Fibroblast of skin of abdomen (primary cell): ENCODE results near the gene ANKRD39.

Source experiments
- DNase-seq: peaks from one replicate; pipeline ENCODE4 v3.0.0-alpha.2; 2013

ANKRD39 gene

DNA sequence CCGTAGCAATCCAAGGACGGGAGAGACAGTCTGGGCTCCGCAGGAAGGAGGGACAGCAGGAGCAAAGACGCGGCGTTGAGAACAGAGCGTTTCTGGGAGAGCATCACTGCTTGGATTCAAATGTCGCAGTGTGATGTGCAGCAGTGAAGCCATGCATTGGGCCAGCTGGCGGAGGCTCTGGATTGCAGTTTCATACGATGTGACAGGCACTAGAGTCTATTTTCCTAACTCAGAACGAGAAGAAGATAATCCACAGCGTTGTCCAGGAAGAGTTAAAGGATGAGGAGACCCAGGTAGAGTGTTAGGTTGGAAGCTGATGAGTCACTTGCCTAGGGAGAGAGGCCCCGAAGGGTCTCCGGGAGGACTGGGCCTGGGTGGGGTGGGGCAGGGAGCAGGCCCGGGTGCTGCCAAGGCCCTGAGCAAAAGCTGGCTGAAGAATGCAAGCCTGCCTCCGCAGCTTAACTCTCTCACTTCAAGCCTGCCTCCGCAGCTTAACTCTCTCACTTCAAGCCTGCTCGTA, 29.7 kb upstream of the ANKRD39 start:
- no peak for DNase-seq

- DNase-seq: no peak
Observed at GRCh38 chr2:96885432-96886347, 27.9 kb upstream of the ANKRD39 start.

- DNase-seq: no peak
Observed at GRCh38 chr2:96884299-96885094, 26.7 kb upstream of the ANKRD39 start.

DNA sequence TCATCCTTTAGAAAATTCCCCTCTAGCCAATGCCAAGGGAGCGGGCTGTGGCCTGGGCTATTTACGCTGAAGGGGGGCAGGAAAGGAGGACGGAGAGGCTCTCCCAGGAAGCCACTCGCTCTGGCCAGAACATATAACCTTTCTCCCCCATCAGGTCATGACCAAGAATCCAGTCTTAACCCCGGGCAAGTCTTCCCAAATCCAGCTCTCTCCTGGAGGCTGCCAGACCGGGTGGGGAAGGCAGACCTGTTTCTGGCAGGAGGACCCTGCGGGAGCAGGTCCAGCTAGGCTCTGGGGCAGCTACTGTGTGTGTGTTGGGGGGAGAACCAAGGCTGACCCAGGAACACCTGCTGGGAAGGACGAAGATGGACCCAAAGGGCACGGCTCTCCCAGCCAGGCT, 25.5 kb upstream of the ANKRD39 start:
- no peak for DNase-seq

DNA sequence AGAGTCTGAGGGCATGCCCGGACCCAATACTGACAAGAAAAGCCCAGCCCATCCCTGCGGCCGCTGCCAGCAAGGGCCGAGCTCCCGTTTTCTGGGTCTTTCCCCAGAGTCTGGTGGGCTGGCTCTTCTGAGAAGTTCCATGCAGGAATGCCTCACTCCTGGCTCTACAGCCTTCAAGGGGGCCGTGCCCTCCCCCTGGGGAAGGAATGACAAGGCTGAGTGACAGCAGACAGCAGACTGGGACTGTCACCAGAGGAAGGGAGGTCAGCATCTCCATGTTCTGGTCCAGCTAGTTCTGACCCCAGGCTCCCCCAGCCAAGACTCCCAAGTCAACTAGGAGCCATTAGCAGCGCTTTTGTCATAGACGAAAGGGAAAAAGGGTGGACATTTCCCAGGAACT, 25.1 kb upstream of the ANKRD39 start:
- DNase-seq: no peak

GRCh38 chr2:96882230-96882629, 24.4 kb upstream of the ANKRD39 start:
- no peak for DNase-seq

DNA sequence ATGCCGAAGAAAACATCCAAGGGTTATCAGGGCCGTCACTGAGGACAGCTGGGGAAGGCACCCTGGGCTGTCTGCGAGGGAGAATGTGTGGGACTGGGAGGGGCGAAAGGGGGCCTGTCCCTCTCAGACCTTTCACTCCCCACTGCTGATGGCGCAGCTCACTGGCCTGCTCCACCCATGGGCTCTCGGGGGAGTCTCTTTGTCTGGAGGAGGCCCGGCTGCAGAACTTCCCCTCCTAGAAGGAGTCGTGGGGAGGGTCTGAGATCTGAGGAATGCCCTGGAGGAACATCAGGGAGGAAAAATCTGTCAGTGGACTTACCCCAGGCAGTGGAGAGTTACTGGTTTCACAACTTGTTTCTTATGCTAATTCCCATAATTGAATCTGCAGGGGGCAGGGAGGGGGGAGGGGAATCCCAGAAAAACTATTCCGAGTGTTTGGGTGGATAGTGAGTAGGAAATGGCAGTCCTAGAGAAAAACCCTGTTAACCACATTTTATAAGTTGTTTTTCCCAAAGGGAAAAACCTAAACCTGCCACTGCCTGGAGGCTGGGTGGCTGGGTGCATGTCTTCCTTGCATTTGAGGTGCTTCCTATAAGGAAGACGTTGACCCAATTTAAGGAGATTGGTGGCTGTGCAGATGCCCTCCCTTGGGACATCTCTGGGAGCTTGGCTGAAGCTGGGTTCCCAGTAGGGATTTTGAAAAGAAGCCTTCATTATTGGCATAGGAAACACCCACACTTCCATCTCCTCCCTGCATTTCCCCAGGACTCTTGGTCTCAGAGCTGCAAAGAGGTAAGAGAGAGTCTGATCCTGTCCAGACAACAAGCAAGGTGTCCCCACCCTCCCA, 23.8 kb upstream of the ANKRD39 start:
- DNase-seq: no peak

DNA sequence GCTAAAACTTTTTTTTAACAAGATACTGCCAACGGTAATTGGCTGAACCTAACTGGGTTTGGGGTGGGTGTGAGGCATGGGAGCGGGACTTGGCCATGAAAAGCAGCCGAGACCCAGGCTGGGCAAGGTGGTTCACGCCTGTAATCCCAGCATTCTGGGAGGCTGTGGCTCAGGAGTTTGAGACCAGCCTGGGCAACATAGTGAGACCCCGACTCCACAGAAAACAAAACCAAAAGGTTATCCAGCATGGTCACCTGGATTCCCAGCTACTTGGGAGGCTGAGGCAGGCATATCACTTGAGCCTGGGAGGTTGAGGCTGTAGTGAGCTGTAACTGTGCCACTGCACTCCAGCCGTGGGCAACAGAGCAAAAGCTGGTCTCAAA, 23.1 kb upstream of the ANKRD39 start:
- DNase-seq: no peak

- no peak for DNase-seq
Observed at GRCh38 chr2:96879545-96880040, 21.8 kb upstream of the ANKRD39 start.

DNA sequence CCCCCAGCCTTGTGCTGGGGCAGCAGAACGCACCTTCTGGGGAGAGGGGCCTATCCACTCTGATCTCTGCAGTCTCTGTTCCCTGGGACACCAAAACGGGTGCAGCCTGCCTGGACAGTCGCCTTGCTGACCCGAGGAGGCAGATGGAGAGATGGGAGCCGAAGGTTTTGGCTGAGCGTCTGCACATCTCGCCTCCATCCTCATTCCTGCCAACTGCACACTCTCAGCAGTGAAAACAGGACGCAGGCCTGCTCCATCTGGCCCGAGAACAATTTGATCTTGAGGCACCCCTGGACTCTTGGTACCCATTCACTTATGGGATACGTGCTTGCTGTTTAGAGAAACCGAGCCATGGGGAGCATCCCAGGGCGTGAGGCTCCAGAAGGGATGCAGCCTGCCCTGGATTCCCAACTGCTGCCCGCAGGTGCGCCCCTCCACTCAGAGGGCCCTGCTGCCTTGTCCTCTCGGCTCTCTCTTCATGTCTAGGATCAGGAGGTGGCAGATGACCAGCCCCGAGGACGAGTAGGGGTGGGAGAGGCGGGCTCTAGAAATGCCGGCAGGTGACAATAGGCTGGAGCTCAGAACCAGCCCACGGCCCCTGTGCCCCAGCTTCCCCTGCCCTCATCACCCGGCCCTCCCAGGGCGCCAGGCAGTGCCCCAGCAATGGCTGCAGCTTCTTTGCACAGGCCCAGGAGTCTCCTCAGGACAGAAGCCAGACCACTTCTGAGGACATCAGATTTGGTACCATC, 21.2 kb upstream of the ANKRD39 start:
- DNase-seq: no peak

DNA sequence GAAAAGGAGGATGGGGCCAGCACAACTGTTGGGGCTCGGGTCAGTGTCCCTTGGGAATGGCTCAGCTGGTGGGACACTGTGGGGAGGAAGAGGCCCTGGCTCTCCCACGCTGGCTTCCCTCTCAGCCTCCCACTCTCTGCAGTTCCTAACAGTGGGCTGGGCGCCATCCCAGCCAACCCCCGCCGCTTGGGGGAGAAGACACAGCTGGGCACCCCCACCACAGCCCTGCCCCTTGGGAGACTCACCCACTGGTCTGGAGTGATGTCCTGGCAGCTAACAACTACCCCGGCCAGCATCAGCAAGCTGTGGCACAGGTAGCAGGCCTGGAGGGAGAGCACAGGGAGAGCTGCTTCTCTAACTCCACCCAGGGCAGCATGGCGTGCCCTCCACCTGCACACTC, 20.4 kb upstream of the ANKRD39 start:
- no peak for DNase-seq

DNA sequence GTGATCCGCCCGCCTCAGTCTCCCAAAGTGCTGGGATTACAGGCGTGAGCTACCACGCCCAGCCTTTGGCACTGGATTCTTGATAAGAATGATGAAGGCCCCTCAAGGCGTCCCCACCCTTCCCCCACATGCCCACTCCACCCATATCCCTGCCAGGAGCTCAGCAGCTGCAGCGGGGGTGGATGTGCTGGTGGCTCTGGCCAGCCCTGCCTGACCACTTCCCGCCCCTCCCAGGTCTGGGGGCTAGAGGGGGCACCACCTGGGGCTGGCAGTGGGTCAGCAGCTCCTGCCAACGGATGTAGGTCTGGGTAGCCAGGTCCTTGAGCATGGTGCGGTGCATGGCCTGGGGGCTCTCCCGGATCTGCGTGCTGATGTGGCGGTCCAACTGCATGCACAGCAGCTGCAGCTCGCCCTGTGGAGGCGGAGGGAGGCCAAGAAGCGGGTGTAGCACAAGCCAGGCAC, 19.8 kb upstream of the ANKRD39 start:
- no peak for DNase-seq

- no peak for DNase-seq
Observed at GRCh38 chr2:96877042-96877451, 19.2 kb upstream of the ANKRD39 start.

- peak; percentile 23 for DNase-seq
Observed at GRCh38 chr2:96876269-96877041, 18.6 kb upstream of the ANKRD39 start.

- DNase-seq: no peak
Observed at GRCh38 chr2:96875498-96876268, 17.9 kb upstream of the ANKRD39 start.

DNA sequence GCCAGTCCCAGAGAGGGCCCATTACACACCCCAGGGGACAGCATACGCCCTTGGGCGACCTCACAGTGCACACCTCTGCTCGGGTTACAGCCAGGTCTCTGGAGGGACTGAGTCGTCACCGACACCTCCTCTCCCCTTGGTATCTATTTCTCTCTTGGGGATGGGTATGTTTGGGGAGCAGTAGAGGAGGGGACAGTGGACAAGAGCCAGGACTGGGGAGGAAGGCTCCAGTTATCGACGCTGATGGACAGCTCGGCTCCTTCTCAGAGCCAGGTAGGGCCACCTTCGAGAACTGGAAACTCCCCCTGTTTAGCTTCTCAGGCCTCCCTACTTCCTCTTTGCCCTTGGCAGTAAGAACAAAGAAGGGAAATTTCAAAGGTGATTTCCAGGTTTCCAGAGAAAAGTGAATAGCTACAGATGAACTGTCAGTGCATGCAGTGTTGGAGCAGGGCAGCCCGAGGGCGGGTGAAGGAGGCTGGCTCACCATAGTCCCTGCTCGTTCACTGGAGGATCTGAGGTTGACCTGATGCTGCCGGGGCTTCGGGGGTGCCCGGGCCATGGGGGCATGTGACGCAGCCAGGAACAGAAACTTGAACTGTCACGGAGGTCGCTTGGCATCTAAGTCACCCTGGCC, 16.5 kb upstream of the ANKRD39 start:
- no peak for DNase-seq

DNA sequence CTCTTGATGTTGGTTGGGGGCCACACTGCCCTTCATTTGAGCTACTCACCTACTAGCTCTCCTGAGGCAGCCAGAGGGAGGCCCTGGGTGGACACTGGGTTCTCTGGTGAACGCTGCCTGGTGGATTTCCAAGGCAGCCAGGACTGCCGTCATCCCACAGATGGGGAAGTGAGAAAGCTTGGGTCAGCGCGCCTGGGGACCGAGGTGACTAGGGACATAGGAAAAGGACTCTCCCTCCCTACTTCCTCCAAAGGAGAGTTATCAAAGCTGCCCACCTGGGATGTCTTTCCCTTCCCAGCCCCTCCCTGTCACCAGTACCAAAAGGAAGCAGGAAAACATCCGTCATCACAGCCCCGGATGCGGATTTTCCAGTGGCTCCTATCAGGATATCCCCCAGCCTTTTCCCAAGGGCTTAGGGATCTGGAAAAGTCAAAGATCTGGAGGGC, 15.9 kb upstream of the ANKRD39 start:
- DNase-seq: no peak

DNA sequence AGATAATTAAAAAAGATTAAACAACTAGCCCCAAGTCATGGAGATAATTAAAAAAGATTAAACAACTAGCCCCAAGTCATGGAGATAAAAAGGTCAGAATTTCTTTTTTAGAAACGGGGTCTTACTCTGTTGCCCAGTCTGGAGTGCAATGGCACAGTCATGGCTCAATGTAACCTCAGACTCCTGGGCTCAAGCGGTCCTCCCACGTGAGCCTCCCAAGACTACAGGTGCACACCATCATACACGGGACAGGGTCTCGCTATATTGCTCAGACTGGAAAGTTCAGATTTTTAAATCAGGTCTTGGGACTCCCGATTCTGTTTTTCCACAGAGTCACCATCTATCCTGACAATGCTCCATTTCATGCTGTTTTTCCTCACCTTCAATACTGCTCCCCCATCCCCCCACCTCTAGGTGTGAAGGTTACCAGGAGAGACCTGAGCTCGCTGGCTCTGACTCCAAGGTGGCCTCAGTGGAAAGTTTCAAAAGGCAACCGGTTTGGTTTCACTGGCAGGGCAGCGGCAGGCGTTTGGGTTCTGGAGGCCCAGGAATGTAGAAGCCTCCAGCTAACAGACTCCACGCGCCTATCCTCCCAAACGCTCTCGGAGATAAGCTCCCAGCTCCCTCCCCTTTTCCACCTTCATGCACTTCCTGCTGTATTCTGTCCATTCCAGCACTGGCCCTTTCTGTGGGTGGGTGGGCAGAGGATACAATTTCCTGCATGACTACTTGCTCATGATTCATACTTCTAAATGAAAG, 15.0 kb upstream of the ANKRD39 start:
- peak; percentile 17 for DNase-seq
